ENCODE data around the gene MROH9. TPM values are rescaled to one million over a fixed set of nuclear protein-coding genes. Genes with fewer than 3 reads are reported as not detected.

MROH9 gene, protein sequence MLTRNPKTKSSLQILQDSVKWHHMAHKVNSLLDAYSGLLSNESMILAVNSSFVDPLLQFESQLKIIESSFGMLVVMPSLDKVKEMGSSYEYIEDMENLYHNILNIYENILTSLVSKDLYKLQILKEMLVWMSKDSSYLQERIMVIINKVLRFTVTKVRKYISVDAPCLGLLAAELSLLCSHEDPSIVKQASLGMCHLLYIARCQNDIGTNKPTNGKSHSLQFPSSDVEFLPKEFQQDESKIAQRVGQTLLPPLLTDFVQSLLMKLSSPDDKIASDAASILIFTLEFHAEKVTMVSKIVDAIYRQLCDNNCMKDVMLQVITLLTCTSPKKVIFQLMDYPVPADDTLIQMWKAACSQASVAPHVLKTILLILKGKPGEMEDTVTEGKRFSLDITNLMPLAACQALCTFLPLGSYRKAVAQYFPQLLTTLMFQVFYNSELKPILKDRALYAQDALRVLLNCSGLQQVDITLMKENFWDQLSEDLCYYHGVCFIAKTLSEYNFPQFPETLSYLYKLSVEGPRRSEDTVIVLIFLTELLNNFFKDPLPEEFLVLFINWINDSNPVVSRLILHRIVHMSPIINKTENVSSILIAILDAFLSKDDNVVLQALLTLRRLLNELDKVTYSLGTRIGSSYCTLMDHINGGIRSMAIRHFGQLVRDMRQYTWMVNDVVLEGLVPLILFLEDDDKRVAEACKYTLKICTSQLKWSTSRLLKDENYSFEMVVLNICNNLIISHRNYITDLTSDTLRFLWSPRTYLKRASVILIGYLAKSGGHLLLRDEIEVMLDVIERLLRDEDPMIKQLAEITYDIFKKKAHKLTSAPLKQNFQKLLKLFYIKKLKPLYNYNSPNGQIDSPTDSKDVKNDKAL
- 0.24 and 0.26 TPM in 2 replicates for polyA plus RNA-seq (2012; rRNA removed)
- 0.21 and 0.22 TPM in 2 replicates for polyA plus RNA-seq (2012; cell fraction: cytosol; rRNA removed)
- 0.43 and 0.82 TPM in 2 replicates for polyA plus RNA-seq (2012; cell fraction: nucleus; rRNA removed)

- ChIA-PET POLR2A (no interaction called here), CTCF (no interaction called here)
- Histone ChIP-seq H3K9me2 (no peaks in the 10 kb centered on the region), H2AFZ (ENCODE audit: low read depth) (no peak within 1 kb of the TSS), H3K4me2 (no peak within 1 kb of the TSS), H3K27ac (ENCODE audit: low read depth in 2 of 2, low read length in 1 of 2) (no peak within 1 kb of the TSS), H3K9me3 (no peaks in the 10 kb centered on the region), H3K79me2 (ENCODE audit: insufficient read depth) (no peaks in the 10 kb centered on the region), H3K36me3 (replicated peaks in 1 of 2; ENCODE audit: control insufficient read depth in 1 of 2, insufficient read depth in 2 of 2, low read length in 1 of 2) (peaks cover 0 to 3% of the 10 kb centered on the region in 2 experiments), H3K4me3 (ENCODE audit: low read depth in 2 of 2, low read length in 1 of 2) (no peak within 1 kb of the TSS), H3K9ac (no peak within 1 kb of the TSS), H3K27me3 (ENCODE audit: insufficient read depth) (no peaks in the 10 kb centered on the region), H3F3A (replicated peaks; ENCODE audit: insufficient read depth) (peaks cover 16% of the 10 kb centered on the region), H3K4me1 (ENCODE audit: control insufficient read depth in 1 of 2, insufficient read depth in 2 of 2, low read depth in 1 of 2, low read length in 1 of 2) (no peaks in the 10 kb centered on the region; a peak in 1 of 4 replicates), H4K20me1 (ENCODE audit: insufficient read depth) (no peaks in the 10 kb centered on the region)
- WGBS (ENCODE audit: low lambda C conversion rate), result 25% methylated on average over 2 of the region's 2 CpGs
- DNase-seq, result no peak
- TF ChIP-seq, protein P1, sequence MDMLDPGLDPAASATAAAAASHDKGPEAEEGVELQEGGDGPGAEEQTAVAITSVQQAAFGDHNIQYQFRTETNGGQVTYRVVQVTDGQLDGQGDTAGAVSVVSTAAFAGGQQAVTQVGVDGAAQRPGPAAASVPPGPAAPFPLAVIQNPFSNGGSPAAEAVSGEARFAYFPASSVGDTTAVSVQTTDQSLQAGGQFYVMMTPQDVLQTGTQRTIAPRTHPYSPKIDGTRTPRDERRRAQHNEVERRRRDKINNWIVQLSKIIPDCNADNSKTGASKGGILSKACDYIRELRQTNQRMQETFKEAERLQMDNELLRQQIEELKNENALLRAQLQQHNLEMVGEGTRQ (IDR thresholded peaks at IDR 0.05; ENCODE audit: borderline replicate concordance, low read depth, low read length), result no peak
- TF ChIP-seq MEF2A (IDR thresholded peaks at IDR 0.05; ENCODE audit: borderline replicate concordance, low read depth) (no peak), RXRA (IDR thresholded peaks at IDR 0.05; ENCODE audit: borderline replicate concordance, low read depth) (no peak), SMC3 (IDR thresholded peaks at IDR 0.05; ENCODE audit: low read depth, low read length) (no peak), SIN3A (IDR thresholded peaks at IDR 0.05; ENCODE audit: borderline replicate concordance, low read depth, low read length) (no peak), ELF1 (IDR thresholded peaks at IDR 0.05) (no peak), IRF3 (IDR thresholded peaks at IDR 0.05; ENCODE audit: low read depth, low read length) (no peak), POLR2AphosphoS5 (IDR thresholded peaks at IDR 0.05; ENCODE audit: low read depth, low read length) (no peak), GATA2 (CRISPR knock-in tag; IDR thresholded peaks at IDR 0.05) (no peak), NFIC (IDR thresholded peaks at IDR 0.05; ENCODE audit: borderline replicate concordance) (no peak), TEAD4 (IDR thresholded peaks at IDR 0.05; ENCODE audit: borderline replicate concordance, insufficient read depth) (no peak)
- TF ChIP-seq, protein P2, sequence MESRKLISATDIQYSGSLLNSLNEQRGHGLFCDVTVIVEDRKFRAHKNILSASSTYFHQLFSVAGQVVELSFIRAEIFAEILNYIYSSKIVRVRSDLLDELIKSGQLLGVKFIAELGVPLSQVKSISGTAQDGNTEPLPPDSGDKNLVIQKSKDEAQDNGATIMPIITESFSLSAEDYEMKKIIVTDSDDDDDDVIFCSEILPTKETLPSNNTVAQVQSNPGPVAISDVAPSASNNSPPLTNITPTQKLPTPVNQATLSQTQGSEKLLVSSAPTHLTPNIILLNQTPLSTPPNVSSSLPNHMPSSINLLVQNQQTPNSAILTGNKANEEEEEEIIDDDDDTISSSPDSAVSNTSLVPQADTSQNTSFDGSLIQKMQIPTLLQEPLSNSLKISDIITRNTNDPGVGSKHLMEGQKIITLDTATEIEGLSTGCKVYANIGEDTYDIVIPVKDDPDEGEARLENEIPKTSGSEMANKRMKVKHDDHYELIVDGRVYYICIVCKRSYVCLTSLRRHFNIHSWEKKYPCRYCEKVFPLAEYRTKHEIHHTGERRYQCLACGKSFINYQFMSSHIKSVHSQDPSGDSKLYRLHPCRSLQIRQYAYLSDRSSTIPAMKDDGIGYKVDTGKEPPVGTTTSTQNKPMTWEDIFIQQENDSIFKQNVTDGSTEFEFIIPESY (IDR thresholded peaks at IDR 0.05; ENCODE audit: borderline replicate concordance, low read depth), result no peak
These were observed at the start of gene MROH9 for GRCh38 chr1:170935231-170935630. Gene MROH9, plus strand, starts transcription at chr1:170935534. Its CDS starts 10,023 bp downstream, at chr1:170945557.

All from SK-N-SH (cell line).